ENCODE measurements around the gene LMF1.

The LMF1 gene

DNA sequence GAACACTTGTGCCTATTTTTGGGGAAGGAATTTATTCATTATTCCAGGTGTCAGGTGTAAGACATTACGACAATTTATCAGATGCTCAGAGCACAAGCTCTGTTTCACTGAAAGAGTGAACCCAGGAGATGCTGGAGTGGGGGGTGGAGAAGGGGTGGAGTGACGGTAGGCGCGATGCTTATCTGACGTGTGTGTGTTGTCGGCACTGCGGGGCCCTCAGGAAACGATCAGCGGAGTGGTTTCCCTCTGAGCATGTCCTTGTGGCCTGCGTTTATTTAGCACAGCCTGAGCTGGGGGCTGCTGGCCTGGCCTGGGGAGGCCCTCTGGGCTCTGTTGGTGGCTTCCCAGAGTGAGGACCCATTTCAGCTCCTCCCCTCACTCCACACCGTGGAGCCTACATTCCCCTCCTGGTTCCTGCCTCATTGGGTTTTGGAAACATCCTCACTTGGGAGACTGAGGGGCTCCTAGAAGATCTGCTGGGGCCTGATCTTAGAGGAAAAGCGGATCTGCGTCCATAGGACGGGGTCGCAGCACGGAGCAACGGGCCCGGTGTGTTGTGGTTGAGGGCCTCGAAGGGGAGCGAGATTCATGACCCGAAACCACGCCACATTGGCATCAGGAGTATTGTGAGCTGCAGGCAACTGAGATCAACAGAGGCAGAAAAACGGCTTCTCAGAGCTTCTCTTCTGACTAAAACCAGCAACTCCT lies 151.3 kb downstream of the LMF1 start:
- Histone ChIP-seq H3K9ac (ENCODE audit: low read length) (no peak overlapping the region), H3K36me3 (replicated peaks; ENCODE audit: low read depth, low read length) (no peaks in the 10 kb centered on the region), H3K27me3 (ENCODE audit: low read depth, low read length) (no peaks in the 10 kb centered on the region), H3K4me2 (ENCODE audit: low read length) (no peak overlapping the region), H3K4me3 (ENCODE audit: low read length) (no peak overlapping the region), H3K4me1 (ENCODE audit: low read length) (peaks cover 4% of the 10 kb centered on the region; the same call in 1 of the 2 replicates), H3K27ac (ENCODE audit: low read length) (no peak overlapping the region), H3K9me3 (ENCODE audit: insufficient read depth, low read length) (no peaks in the 10 kb centered on the region), H4K20me1 (ENCODE audit: insufficient read depth, low read length) (no peaks in the 10 kb centered on the region), H2AFZ (ENCODE audit: low read depth, low read length) (no peak overlapping the region), H3K79me2 (ENCODE audit: low read length) (no peaks in the 10 kb centered on the region)
- TF ChIP-seq, protein P1, sequence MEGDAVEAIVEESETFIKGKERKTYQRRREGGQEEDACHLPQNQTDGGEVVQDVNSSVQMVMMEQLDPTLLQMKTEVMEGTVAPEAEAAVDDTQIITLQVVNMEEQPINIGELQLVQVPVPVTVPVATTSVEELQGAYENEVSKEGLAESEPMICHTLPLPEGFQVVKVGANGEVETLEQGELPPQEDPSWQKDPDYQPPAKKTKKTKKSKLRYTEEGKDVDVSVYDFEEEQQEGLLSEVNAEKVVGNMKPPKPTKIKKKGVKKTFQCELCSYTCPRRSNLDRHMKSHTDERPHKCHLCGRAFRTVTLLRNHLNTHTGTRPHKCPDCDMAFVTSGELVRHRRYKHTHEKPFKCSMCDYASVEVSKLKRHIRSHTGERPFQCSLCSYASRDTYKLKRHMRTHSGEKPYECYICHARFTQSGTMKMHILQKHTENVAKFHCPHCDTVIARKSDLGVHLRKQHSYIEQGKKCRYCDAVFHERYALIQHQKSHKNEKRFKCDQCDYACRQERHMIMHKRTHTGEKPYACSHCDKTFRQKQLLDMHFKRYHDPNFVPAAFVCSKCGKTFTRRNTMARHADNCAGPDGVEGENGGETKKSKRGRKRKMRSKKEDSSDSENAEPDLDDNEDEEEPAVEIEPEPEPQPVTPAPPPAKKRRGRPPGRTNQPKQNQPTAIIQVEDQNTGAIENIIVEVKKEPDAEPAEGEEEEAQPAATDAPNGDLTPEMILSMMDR (IDR thresholded peaks at IDR 0.05; ENCODE audit: low read depth, low read length): no peak
- no peak for TF ChIP-seq EZH2phosphoT487 (IDR thresholded peaks at IDR 0.05; ENCODE audit: low read depth)

DNA sequence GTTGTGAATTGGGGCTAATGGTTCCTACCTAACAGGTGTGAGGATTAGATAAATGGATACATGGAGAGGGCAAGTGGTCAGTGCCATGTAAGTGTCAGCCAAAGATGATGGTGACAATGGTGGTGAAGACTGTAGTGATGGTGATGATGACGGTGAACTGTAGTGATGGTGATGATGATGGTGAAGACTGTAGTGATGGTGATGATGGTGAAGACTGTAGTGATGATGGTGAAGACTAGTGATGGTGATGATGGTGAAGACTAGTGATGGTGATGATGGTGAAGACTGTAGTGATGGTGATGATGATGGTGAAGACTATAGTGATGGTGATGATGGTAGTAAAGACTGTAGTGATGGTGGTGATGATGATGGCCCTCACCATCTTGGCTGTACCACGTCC lies 152.2 kb downstream of the LMF1 start:
- Histone ChIP-seq H4K20me1 (ENCODE audit: insufficient read depth, low read length) (no peaks in the 10 kb centered on the region), H3K4me1 (ENCODE audit: low read length) (peaks cover 4% of the 10 kb centered on the region; the same call in 1 of the 2 replicates), H3K9ac (ENCODE audit: low read length) (no peak overlapping the region), H3K9me3 (ENCODE audit: insufficient read depth, low read length) (no peaks in the 10 kb centered on the region), H3K79me2 (ENCODE audit: low read length) (no peaks in the 10 kb centered on the region), H3K36me3 (replicated peaks; ENCODE audit: low read depth, low read length) (no peaks in the 10 kb centered on the region), H2AFZ (ENCODE audit: low read depth, low read length) (no peak overlapping the region), H3K27ac (ENCODE audit: low read length) (no peak overlapping the region), H3K4me2 (ENCODE audit: low read length) (no peak overlapping the region), H3K4me3 (ENCODE audit: low read length) (no peak overlapping the region), H3K27me3 (ENCODE audit: low read depth, low read length) (no peaks in the 10 kb centered on the region)
- no peak for TF ChIP-seq EZH2phosphoT487 (IDR thresholded peaks at IDR 0.05; ENCODE audit: low read depth)

DNA sequence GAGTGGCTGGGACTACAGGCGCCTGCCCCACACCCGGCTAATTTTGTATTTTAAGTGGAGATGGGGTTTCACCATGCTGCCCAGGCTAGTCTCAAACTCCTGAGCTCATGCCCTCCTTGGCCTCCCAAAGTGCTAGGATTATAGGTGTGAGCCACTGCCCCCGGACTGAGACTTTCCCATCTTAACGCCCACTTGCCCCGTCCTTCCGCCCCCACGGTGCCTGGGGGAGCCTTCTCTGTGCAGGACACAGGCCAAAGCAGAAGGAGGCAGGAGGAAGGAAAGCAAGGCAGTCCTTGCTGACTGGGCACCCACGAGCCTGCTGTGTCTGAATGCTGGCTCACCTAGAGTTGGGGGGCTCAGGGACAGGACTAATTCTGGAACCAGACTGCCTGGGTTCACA lies 152.7 kb downstream of the LMF1 start:
- no peak overlapping the region for H3K4me3 ChIP-seq (ENCODE audit: low read length)
- H3K9ac ChIP-seq (ENCODE audit: low read length): no peak overlapping the region

DNA sequence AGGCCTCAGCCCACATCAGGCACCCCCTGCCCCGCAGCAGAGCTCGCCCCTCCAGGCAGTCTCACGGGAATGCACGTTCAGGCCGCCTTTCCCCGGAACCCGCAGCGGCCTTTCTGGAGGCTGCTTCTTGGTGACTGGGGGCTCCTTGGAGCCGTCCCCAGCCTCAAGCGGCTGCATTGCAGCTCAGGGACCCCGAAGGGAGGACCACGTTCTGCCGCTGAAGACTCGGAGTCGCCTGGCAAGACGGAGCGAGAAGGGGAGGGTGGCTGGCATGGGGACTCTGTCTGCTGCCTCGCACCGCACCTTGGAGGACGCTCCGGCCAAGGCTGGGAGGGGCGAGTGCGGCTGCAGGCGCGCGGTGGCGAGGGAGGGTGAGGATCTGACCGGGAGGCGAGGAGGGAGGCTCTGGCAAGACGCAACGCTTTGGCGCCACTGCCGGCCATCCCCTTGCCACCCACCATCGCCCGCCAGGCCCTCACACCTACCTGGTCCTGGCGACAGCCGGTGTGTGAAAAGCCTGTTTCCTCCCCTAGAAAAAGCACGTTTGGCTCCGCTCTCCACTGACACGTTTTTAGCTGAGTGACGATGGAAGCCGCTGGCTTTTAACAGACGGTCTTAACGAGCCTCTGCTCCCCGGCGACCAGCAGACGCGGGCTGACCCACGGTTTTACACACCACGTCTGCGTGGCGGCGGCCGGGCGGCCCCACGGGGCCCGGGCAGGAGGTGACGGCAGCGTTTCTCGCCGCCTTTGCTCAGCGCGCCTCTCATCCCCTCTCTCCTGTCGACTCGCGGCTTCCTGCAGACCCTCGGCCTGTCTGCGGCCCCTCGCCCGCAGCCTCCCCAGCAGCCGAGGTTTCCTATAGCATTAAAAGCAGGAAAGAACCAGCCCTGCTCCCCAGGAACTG lies 153.5 kb downstream of the LMF1 start:
- Histone ChIP-seq H4K20me1 (ENCODE audit: insufficient read depth, low read length) (no peaks in the 10 kb centered on the region), H3K4me3 (ENCODE audit: low read length) (no peak overlapping the region), H3K4me2 (ENCODE audit: low read length) (no peak overlapping the region), H3K4me1 (ENCODE audit: low read length) (peaks cover 4% of the 10 kb centered on the region; the same call in 1 of the 2 replicates), H3K36me3 (replicated peaks; ENCODE audit: low read depth, low read length) (no peaks in the 10 kb centered on the region), H3K27me3 (ENCODE audit: low read depth, low read length) (no peaks in the 10 kb centered on the region), H3K9ac (ENCODE audit: low read length) (no peak overlapping the region), H3K27ac (ENCODE audit: low read length) (no peak overlapping the region), H3K9me3 (ENCODE audit: insufficient read depth, low read length) (no peaks in the 10 kb centered on the region), H2AFZ (ENCODE audit: low read depth, low read length) (no peak overlapping the region), H3K79me2 (ENCODE audit: low read length) (no peaks in the 10 kb centered on the region)
- no peak for TF ChIP-seq EZH2phosphoT487 (IDR thresholded peaks at IDR 0.05; ENCODE audit: low read depth)
- TF ChIP-seq, protein P1 (IDR thresholded peaks at IDR 0.05; ENCODE audit: low read depth, low read length): no peak

More for the DNA sequence above, 152.7 kb downstream of the LMF1 start:
- H3K4me1 ChIP-seq (ENCODE audit: low read length): peaks cover 4% of the 10 kb centered on the region; the same call in 1 of the 2 replicates
- H3K79me2 ChIP-seq (ENCODE audit: low read length): no peaks in the 10 kb centered on the region
- no peaks in the 10 kb centered on the region for H3K27me3 ChIP-seq (ENCODE audit: low read depth, low read length)
- no peaks in the 10 kb centered on the region for H4K20me1 ChIP-seq (ENCODE audit: insufficient read depth, low read length)
- TF ChIP-seq, protein P1 (IDR thresholded peaks at IDR 0.05; ENCODE audit: low read depth, low read length): no peak
- no peak for TF ChIP-seq EZH2phosphoT487 (IDR thresholded peaks at IDR 0.05; ENCODE audit: low read depth)
- H3K36me3 ChIP-seq (replicated peaks; ENCODE audit: low read depth, low read length): no peaks in the 10 kb centered on the region
- H3K9me3 ChIP-seq (ENCODE audit: insufficient read depth, low read length): no peaks in the 10 kb centered on the region
- H3K27ac ChIP-seq (ENCODE audit: low read length): no peak overlapping the region
- no peak overlapping the region for H3K4me2 ChIP-seq (ENCODE audit: low read length)
- H2AFZ ChIP-seq (ENCODE audit: low read depth, low read length): no peak overlapping the region
